K562 (cell line): Measurements from ENCODE around the gene TSC22D2. TPM values are rescaled to one million over a fixed set of nuclear protein-coding genes. Genes with fewer than 3 reads are reported as not detected.

Experiments used
- EHMT2 ChIP-seq: fragments of 450-650 bp; IDR thresholded peaks from 2 replicates; pipeline ENCODE4 v1.6.1; 2018; ENCODE audit warnings: antibody characterized with exemption
- ESRRB ChIP-seq: fragments of 250-450 bp; sonication (Bioruptor Pico); IDR thresholded peaks from 2 replicates; pipeline ENCODE4 v1.5.0; 2020; ENCODE audit warnings: mild to moderate bottlenecking, moderate library complexity, borderline replicate concordance
- HDAC1 ChIP-seq, 2 experiments: fragments of 450-650 bp; IDR thresholded peaks; 2 replicates each; pipeline ENCODE4 v1.6.1; 2016 to 2017; ENCODE audit warnings: inconsistent platforms in 1 of 2, mild to moderate bottlenecking in 1 of 2, moderate library complexity in 1 of 2
- JUN ChIP-seq, 2 experiments: sonication (generic) in 1 of 2; formaldehyde crosslinking in 1 of 2; IDR thresholded peaks; 2 replicates each; pipeline versions ENCODE4 v1.6.1 to v1.8.0; 2012 to 2022; ENCODE audit warnings: borderline replicate concordance in 2 of 2, mild to moderate bottlenecking in 2 of 2, improper control_type of control experiment in 1 of 2, low read depth in 1 of 2, low read length in 1 of 2, missing genetic modification reagents in 1 of 2
- KLF13 ChIP-seq: fragments of 450-650 bp; IDR thresholded peaks from 2 replicates; pipeline ENCODE4 v1.6.1; 2016; ENCODE audit warnings: missing genetic modification characterization, low read depth, mild to moderate bottlenecking, missing compliant biosample characterization, moderate library complexity, borderline replicate concordance
- NCOA1 ChIP-seq: fragments of 450-650 bp; IDR thresholded peaks from 2 replicates; pipeline ENCODE4 v1.6.1; 2016; ENCODE audit warnings: low read depth
- NCOR1 ChIP-seq: fragments of 450-650 bp; IDR thresholded peaks from 2 replicates; pipeline ENCODE4 v1.6.1; 2016; ENCODE audit warnings: mild to moderate bottlenecking, moderate library complexity
- SMARCC2 ChIP-seq: fragments of 450-650 bp; IDR thresholded peaks from 2 replicates; pipeline ENCODE4 v1.6.1; 2017; ENCODE audit warnings: antibody characterized with exemption, moderate library complexity, mild to moderate bottlenecking, low read depth
- SMARCE1 ChIP-seq: fragments of 450-650 bp; IDR thresholded peaks from 2 replicates; pipeline ENCODE4 v1.7.1; 2016; ENCODE audit warnings: mild to moderate bottlenecking
- polyA plus RNA-seq, 8 experiments: library from polyadenylated mRNA; depleted of rRNA in 4 of 8; stranded (reverse) in 5 of 8; unstranded in 3 of 8; fragments of >200 nt; fragmentation: Nextera tagmentation in 2 of 8; fragmentation: Illumina TruSeq in 1 of 8; extraction: Ambion mirVana in 2 of 8; extraction: Trizol in 1 of 8; gene quantifications; 2 replicates each; pipeline versions ENCODE4 v1.2.1 to v1.2.3, GENCODE V29; 2011 to 2014; ENCODE audit warnings: inconsistent platforms in 1 of 8, missing spikeins in 1 of 8
- total RNA-seq, 7 experiments: library from RNA; depleted of rRNA in 6 of 7; stranded (reverse); fragments of >200 nt in 6 of 7; fragmentation: Illumina TruSeq in 2 of 7; extraction: Trizol in 2 of 7; gene quantifications; 2 replicates each; pipeline versions ENCODE4 v1.2.1 to v1.2.3, GENCODE V29; 2011 to 2021; ENCODE audit warnings: low replicate concordance in 1 of 7
- TF ChIP-seq, protein P1 (sequence below): fragments of 450-650 bp; IDR thresholded peaks from 2 replicates; pipeline ENCODE4 v1.6.1; 2016; ENCODE audit warnings: missing biosample characterization, missing genetic modification characterization
- TF ChIP-seq, protein P2 (sequence below), 2 experiments: IDR thresholded peaks in 1 of 2; conservative IDR thresholded peaks in 1 of 2; 2 replicates each; pipeline ENCODE4 v1.6.1; 2016; ENCODE audit warnings: low read depth in 2 of 2, mild to moderate bottlenecking in 1 of 2, missing compliant biosample characterization in 1 of 2, missing genetic modification characterization in 1 of 2, moderate library complexity in 1 of 2
- TF ChIP-seq, protein P3 (sequence below), 2 experiments: fragments of 200-800 bp in 1 of 2; sonication (Bioruptor generic) in 1 of 2; sonication (generic) in 1 of 2; formaldehyde crosslinking in 1 of 2; IDR thresholded peaks in 1 of 2; conservative IDR thresholded peaks in 1 of 2; 2 replicates each; pipeline versions ENCODE4 v1.5.0 to v1.6.1; 2016 to 2020; ENCODE audit warnings: missing compliant biosample characterization in 1 of 2, missing genetic modification characterization in 1 of 2, missing genetic modification reagents in 1 of 2
- TF ChIP-seq, protein P4 (sequence below), 2 experiments: IDR thresholded peaks; 2 replicates each; pipeline ENCODE4 v1.6.1; 2012; ENCODE audit warnings: improper control_type of control experiment in 2 of 2, low read depth in 2 of 2, low read length in 2 of 2, borderline replicate concordance in 1 of 2

The TSC22D2 gene
- total and polyA plus RNA-seq, 9 of the 15 experiments (the other 6 are each of a cell fraction or from before 2014, with no cell fraction given), result 5.5 to 44.0 (median 19.3) TPM

DNA sequence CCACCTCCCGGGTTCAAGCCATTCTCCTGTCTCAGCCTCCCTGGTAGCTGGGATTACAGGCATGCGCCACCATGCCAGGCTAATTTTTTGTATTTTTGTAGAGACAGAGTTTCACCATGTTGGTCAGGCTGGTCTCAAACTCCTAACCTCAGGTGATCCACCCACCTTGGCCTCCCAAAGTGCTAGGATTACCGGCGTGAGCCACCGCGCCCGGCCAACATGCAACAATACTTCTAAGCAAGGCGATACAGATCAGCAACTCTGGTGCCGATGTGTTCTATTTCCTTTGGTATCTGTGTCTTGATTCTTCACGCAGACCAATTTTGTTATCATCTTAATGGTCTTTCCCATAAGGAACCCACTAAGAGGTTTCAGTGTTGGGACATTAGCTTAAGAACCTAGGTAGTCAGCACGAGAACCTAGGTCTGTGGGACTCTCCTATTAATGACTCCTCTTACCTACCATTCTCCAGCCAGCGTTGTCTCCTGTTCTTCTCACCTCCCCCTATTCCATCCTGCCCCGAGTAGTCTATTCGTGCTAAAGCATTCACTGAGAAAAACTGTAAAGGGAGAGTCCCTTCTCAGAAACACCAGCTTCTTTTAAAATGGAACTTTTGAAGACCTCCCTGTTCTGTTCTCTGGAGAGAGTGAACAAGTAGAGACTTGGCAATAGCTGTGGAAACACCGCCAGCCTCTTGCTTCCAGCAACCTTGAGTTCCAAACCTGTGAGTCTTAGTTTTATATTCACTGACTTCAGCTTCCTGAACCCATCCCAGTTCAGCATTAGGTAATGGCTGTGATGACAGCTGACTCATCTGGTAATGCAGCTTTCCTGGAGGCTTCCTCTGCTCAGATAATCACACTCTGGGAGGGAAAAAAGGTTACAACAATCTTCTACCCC, 61.2 kb downstream of the TSC22D2 start (continued):
- TF ChIP-seq, protein P1, sequence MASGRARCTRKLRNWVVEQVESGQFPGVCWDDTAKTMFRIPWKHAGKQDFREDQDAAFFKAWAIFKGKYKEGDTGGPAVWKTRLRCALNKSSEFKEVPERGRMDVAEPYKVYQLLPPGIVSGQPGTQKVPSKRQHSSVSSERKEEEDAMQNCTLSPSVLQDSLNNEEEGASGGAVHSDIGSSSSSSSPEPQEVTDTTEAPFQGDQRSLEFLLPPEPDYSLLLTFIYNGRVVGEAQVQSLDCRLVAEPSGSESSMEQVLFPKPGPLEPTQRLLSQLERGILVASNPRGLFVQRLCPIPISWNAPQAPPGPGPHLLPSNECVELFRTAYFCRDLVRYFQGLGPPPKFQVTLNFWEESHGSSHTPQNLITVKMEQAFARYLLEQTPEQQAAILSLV (tag), result no peak
- TF ChIP-seq ESRRB, result no peak
- TF ChIP-seq, protein P2, sequence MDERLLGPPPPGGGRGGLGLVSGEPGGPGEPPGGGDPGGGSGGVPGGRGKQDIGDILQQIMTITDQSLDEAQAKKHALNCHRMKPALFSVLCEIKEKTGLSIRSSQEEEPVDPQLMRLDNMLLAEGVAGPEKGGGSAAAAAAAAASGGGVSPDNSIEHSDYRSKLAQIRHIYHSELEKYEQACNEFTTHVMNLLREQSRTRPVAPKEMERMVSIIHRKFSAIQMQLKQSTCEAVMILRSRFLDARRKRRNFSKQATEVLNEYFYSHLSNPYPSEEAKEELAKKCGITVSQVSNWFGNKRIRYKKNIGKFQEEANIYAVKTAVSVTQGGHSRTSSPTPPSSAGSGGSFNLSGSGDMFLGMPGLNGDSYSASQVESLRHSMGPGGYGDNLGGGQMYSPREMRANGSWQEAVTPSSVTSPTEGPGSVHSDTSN (CRISPR knock-in tag; IDR thresholded peaks at IDR 0.05; ENCODE audit: low read depth), result no peak
- TF ChIP-seq, protein P2 (tag; conservative IDR thresholded peaks at IDR 0.05; ENCODE audit: low read depth), result peak; percentile 78
- TF ChIP-seq, protein P3, sequence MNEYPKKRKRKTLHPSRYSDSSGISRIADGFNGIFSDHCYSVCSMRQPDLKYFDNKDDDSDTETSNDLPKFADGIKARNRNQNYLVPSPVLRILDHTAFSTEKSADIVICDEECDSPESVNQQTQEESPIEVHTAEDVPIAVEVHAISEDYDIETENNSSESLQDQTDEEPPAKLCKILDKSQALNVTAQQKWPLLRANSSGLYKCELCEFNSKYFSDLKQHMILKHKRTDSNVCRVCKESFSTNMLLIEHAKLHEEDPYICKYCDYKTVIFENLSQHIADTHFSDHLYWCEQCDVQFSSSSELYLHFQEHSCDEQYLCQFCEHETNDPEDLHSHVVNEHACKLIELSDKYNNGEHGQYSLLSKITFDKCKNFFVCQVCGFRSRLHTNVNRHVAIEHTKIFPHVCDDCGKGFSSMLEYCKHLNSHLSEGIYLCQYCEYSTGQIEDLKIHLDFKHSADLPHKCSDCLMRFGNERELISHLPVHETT (CRISPR knock-in tag; conservative IDR thresholded peaks at IDR 0.05 in 1 of 2, IDR thresholded peaks at IDR 0.05 in 1 of 2), result no peak
- TF ChIP-seq SMARCC2, result peak; percentile 80; the same call in 1 of the 2 replicates
- no peak for TF ChIP-seq KLF13 (tag)
- TF ChIP-seq NCOA1, result 0 out of 2 replicates have a peak, but pooled peaks have one; percentile 46
- peak; percentile 83 for TF ChIP-seq SMARCE1
- TF ChIP-seq NCOR1, result peak; percentile 56; the same call in 1 of the 2 replicates
- TF ChIP-seq, protein P4, sequence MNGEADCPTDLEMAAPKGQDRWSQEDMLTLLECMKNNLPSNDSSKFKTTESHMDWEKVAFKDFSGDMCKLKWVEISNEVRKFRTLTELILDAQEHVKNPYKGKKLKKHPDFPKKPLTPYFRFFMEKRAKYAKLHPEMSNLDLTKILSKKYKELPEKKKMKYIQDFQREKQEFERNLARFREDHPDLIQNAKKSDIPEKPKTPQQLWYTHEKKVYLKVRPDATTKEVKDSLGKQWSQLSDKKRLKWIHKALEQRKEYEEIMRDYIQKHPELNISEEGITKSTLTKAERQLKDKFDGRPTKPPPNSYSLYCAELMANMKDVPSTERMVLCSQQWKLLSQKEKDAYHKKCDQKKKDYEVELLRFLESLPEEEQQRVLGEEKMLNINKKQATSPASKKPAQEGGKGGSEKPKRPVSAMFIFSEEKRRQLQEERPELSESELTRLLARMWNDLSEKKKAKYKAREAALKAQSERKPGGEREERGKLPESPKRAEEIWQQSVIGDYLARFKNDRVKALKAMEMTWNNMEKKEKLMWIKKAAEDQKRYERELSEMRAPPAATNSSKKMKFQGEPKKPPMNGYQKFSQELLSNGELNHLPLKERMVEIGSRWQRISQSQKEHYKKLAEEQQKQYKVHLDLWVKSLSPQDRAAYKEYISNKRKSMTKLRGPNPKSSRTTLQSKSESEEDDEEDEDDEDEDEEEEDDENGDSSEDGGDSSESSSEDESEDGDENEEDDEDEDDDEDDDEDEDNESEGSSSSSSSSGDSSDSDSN (IDR thresholded peaks at IDR 0.05; ENCODE audit: borderline replicate concordance in 1 of 2, low read depth in 2 of 2, low read length in 2 of 2), result peak in 1 of 2 experiments; percentile 81; a peak in 2 of 4 replicates
- TF ChIP-seq HDAC1 (IDR thresholded peaks at IDR 0.05), result peak in 1 of 2 experiments; percentile 63; a peak in 2 of 4 replicates
- TF ChIP-seq EHMT2, result 0 out of 2 replicates have a peak, but pooled peaks have one; percentile 26
- TF ChIP-seq JUN (IDR thresholded peaks at IDR 0.05; ENCODE audit: borderline replicate concordance, low read depth, low read length), result peak; percentile 95
- no peak for TF ChIP-seq JUN (CRISPR knock-in tag; IDR thresholded peaks at IDR 0.05; ENCODE audit: borderline replicate concordance)
